A673 (cell line): ENCODE data around the gene ADPRH.

Experiments used
- CTCF ChIP-seq: fragments of 300-800, 200-600 bp; sonication (generic); conservative IDR thresholded peaks from 2 replicates; pipeline ENCODE4 v1.5.1; 2017; ENCODE audit warnings: low read depth, mild to moderate bottlenecking, antibody characterized with exemption, low read length, moderate library complexity, mixed read lengths
- EZH2 ChIP-seq: fragments of 200-600 bp; sonication (generic); IDR thresholded peaks from 2 replicates; pipeline ENCODE4 v1.6.1; 2017; ENCODE audit warnings: borderline replicate concordance, low read depth, mild to moderate bottlenecking, mixed read lengths, antibody characterized with exemption, low read length; ENCODE audit not compliant: poor library complexity, severe bottlenecking

GRCh38 chr3:119550192-119550910 is 28.9 kb upstream of the ADPRH start:
- no peak for TF ChIP-seq CTCF
- TF ChIP-seq EZH2: no peak
